Measurements from ENCODE around the gene OR51A2.
"Not testable (repeated sequence)": the region's sequence is repeated elsewhere in the genome, so short reads cannot be mapped to it uniquely, and the experiment has no call there.

OR51A2 gene, protein sequence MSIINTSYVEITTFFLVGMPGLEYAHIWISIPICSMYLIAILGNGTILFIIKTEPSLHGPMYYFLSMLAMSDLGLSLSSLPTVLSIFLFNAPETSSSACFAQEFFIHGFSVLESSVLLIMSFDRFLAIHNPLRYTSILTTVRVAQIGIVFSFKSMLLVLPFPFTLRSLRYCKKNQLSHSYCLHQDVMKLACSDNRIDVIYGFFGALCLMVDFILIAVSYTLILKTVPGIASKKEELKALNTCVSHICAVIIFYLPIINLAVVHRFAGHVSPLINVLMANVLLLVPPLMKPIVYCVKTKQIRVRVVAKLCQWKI

DNA sequence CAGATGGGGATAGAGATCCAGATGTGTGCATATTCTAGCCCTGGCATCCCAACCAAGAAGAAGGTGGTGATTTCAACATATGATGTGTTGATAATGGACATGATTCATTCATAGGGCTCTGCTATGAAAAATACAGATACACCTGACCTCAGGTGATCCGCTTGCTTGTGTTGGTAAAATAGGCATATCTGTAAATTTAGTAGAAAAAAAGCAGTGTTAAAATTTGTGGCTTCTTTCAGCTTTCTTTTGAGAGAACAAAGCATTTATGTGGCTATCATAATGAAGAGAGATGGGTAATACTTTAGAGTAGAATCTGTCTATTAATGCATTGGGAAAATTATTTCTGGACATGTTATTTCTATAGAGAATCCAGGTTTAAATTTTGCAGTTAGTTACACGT, at the start of gene OR51A2:
TSS of gene OR51A2 (minus strand) at position 101 of the 400 bp plus-strand sequence. CDS start at position 101, 0 bp downstream.
- not testable (repeated sequence) for DNase-seq (ENCODE audit: low read depth in 2 of 2, low spot score in 1 of 2)

DNA sequence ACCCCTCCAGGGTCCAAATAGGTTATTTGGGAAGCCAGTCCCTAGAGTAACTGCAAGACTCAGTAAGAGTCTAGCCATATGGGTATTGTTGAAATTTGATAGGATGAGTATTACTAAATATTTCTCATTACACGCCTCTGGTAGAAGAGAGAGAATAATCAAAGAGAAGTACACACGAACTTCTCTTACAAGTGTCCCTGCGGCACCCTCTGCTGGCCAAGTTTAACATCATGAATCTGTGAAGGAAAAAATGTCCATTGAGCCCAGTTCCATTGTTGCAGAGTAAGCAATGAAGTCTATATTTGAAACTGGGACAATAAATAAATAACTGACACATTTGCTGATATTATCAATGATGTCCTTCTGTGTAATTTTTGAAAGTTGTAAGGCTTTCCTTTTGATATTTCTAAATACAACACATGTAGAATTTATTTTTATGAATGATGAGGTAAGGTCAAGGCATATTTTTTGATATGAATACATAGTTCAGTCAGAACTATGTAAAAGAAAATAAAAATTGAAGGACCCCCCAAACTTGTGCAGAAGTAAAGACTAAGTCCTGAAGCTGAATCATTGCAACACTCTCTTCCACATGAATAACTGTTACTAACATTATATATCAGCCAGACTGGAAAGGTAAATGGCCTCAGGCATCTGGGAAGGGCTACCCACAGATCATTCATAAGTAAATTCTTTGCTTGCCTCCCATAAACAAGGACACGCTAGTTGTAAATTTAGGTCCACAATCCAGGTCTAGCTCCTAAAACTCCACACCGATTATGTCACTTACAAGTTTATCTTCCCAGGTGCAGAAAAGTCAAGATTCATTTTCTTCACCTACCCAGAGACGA, 49.1 kb upstream of the OR51A2 start:
- no peak for DNase-seq (ENCODE audit: low read depth in 2 of 2, low spot score in 1 of 2)

- no peak for DNase-seq (ENCODE audit: low read depth in 2 of 2, low spot score in 1 of 2)
Observed at GRCh38 chr11:4994551-4994950, 39.0 kb upstream of the OR51A2 start, which contains the start of gene OR51L1. TSS of gene OR51L1 (plus strand) at chr11:4994851. CDS start at chr11:4998983, 4,132 bp downstream.

DNA sequence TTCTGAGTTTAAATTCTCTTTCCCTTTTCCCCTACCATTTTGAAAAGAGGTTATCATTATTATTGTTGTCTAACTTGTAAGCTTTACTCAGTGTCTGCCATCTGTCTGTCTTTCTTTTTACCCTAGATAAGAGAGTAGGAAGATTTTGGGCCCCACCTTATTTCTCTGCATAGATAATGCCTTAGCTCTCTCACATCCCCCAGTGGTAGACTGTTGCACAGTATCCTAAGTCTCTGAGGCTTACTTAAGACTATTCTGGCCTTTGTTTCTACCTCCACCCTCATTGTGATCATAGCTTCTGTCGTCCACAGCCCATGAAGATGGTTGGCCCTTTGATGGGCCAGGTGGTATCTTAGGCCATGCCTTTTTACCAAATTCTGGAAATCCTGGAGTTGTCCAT, 35.5 kb upstream of the OR51A2 start:
- no peak for DNase-seq (ENCODE audit: low read depth in 2 of 2, low spot score in 1 of 2)

DNA sequence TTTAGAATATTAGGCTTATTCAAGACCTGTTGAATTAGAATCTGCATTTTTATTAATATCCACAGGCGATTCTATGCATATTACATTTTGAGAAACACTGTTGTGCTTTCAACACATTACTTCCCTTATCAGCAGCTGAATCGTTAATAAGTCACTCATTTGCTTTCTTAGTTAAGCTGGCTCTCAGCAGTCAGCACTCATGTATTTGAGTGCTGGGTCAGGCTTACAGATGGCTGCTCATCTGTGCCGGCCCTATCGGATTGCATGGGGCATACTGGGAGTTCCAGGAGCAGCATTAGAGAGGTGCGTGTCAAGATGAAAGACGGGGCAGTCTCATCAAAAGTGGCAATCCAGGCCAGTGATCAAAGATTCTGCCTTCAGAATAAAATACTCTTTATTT, 28.3 kb upstream of the OR51A2 start:
- no peak for DNase-seq (ENCODE audit: low read depth in 2 of 2, low spot score in 1 of 2)

GRCh38 chr11:4982678-4983077, 27.2 kb upstream of the OR51A2 start:
- DNase-seq (ENCODE audit: low read depth in 2 of 2, low spot score in 1 of 2): no peak

GRCh38 chr11:4979036-4979435, 23.5 kb upstream of the OR51A2 start:
- DNase-seq (ENCODE audit: low read depth in 2 of 2, low spot score in 1 of 2): no peak

GRCh38 chr11:4975436-4975835, 19.9 kb upstream of the OR51A2 start:
- DNase-seq (ENCODE audit: low read depth in 2 of 2, low spot score in 1 of 2): no peak

DNA sequence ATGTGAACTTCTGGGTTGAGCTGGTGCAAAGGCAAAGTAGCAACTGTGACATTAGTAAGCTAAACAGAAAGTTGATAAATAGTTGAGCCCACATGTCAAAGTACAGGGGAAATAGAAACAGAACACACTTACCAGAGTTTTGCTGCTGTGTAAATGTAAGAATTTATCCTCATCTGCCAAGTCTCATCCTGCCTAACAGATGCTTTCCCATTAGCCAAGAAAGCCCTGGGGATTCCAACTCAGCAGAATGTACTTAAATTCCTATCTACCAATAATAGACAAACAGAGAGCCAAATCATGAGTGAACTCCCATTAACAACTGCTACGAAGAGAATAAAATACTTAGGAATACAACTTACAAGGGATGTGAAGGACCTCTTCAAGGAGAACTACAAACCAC, 7.3 kb upstream of the OR51A2 start:
- no peak for DNase-seq (ENCODE audit: low read depth in 2 of 2, low spot score in 1 of 2)

DNA sequence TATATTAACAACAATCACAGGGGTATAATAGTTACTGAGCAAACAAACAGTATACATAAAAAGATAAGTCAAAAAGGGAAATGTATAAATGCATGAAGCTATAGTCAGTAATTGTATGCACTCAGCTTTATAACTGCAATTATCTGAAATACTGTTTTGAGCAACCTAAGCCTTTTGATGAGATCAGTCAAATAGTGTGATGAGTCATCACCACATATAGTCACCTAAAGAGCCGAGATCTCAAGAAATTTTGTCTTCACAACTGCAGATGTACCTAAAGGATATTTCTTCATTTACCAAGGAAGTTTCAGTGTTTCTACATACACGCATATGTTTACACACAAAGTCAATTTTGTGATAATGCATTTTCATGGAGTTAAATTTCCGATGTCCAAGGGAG, 5.4 kb upstream of the OR51A2 start:
- DNase-seq (ENCODE audit: low read depth in 2 of 2, low spot score in 1 of 2): no peak

DNA sequence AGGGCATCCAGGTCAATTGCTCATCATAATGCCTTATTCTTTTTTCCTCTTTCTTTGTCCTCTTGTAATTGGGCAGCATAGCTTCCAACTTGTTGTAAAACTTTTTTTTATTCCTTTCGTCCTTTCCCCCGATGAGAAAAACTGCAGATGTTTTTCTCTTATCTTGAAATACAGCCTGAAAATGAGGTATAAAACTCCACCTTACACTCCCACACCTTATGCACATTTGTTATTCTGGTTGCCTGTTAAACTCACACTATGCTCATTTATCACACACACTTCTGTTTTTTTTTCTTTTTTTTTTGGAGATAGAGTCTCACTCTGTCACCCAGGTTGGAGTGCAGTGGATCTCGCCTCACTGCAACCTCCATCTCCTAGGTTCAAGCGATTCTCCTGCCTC, 1.9 kb upstream of the OR51A2 start:
- DNase-seq (ENCODE audit: low read depth in 2 of 2, low spot score in 1 of 2): no peak

DNA sequence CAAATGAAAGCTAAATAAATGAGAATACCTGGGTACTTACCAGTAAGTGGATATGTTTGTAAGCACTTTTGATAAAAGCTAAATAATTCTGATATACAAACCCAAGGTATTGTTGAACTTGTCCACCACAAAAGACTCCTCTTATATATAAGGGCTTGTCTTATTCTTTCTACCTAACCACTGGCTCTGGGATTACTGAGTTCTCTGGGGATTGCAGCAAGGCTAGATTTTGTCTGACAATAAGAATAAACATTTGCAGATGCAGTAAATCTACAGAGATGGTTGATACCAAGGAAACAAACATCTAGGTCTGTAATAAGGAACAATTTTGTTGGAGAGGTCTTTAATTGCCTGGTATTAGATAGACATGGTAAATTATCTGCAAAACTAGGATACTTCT, 8.0 kb downstream of the OR51A2 start, which contains the start of gene OR51A4:
TSS of gene OR51A4 (minus strand) at position 101 of the 400 bp plus-strand sequence. CDS start 505 bp downstream, outside the sequence.
- no peak for DNase-seq (ENCODE audit: low read depth in 2 of 2, low spot score in 1 of 2)

- DNase-seq (ENCODE audit: low read depth in 2 of 2, low spot score in 1 of 2): no peak
Observed at GRCh38 chr11:4936745-4937144, 18.8 kb downstream of the OR51A2 start.

- no peak for DNase-seq (ENCODE audit: low read depth in 2 of 2, low spot score in 1 of 2)
Observed at GRCh38 chr11:4932751-4933150, 22.8 kb downstream of the OR51A2 start.

GRCh38 chr11:4926608-4927007, 28.9 kb downstream of the OR51A2 start:
- no peak for DNase-seq (ENCODE audit: low read depth in 2 of 2, low spot score in 1 of 2)

- DNase-seq (ENCODE audit: low read depth in 2 of 2, low spot score in 1 of 2): no peak
Observed at GRCh38 chr11:4924239-4924638, 31.3 kb downstream of the OR51A2 start, which contains the start of gene OR51G1. TSS of gene OR51G1 (minus strand) at chr11:4924339. CDS start at chr11:4924339, 0 bp downstream.

- no peak for DNase-seq (ENCODE audit: low read depth in 2 of 2, low spot score in 1 of 2)
Observed at GRCh38 chr11:4922304-4922703, 33.2 kb downstream of the OR51A2 start.

- DNase-seq (ENCODE audit: low read depth in 2 of 2, low spot score in 1 of 2): no peak
Observed at GRCh38 chr11:4921796-4922195, 33.7 kb downstream of the OR51A2 start.

DNA sequence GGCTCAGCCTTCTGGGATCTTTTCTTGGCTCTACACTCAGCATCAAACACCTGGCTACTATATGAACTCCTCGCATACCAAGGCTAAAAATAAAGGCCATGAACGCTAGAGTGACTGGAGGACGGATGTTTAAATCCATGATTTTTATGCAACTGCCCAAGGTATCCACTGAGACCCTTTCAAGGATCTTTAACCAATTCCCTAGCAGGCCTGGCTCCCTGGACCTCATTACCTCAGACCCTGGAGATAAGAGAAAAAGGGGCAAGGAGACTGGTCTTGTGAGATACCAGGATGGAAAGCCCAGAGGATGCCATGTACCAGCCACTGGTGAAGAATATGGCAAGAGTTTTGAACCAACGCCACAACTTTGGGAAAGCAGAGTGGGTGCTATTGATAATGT, 36.3 kb downstream of the OR51A2 start, which contains the start of gene OR51G2:
TSS of gene OR51G2 (minus strand) at position 101 of the 400 bp plus-strand sequence. CDS start 3,687 bp downstream, outside the sequence.
- DNase-seq (ENCODE audit: low read depth in 2 of 2, low spot score in 1 of 2): no peak

GRCh38 chr11:4916581-4916980, 38.9 kb downstream of the OR51A2 start:
- DNase-seq (ENCODE audit: low read depth in 2 of 2, low spot score in 1 of 2): no peak
